Central memory CD4-positive, alpha-beta T cell (primary cell): ENCODE results near the gene ZCCHC24.
"Not testable (repeated sequence)": the region's sequence is repeated elsewhere in the genome, so short reads cannot be mapped to it uniquely, and the experiment has no call there.

Experiments
- DNase-seq: peaks from one replicate; pipeline ENCODE4 v3.0.0; 2022

The ZCCHC24 gene

GRCh38 chr10:79340646-79341244 is 104.7 kb downstream of the ZCCHC24 start:
- no peak for DNase-seq

GRCh38 chr10:79339266-79339665 is 106.2 kb downstream of the ZCCHC24 start:
- no peak for DNase-seq

- DNase-seq, result not testable (repeated sequence)
Measured at GRCh38 chr10:79337783-79338469, 107.5 kb downstream of the ZCCHC24 start.

GRCh38 chr10:79336739-79337138 is 108.7 kb downstream of the ZCCHC24 start:
- DNase-seq, result no peak

- DNase-seq, result no peak
Measured at GRCh38 chr10:79336276-79336675, 109.1 kb downstream of the ZCCHC24 start.

GRCh38 chr10:79335470-79336235 is 109.8 kb downstream of the ZCCHC24 start:
- no peak for DNase-seq

GRCh38 chr10:79335094-79335469 is 110.3 kb downstream of the ZCCHC24 start:
- no peak for DNase-seq

- DNase-seq, result no peak
Measured at GRCh38 chr10:79334573-79334972, 110.9 kb downstream of the ZCCHC24 start.

GRCh38 chr10:79333513-79333912 is 111.9 kb downstream of the ZCCHC24 start:
- DNase-seq, result no peak

- DNase-seq, result not testable (repeated sequence)
Measured at GRCh38 chr10:79332610-79333315, 112.7 kb downstream of the ZCCHC24 start.
